ENCODE measurements around the gene NKX1-1.
"Not testable (repeated sequence)": the region's sequence is repeated elsewhere in the genome, so short reads cannot be mapped to it uniquely, and the experiment has no call there.

The NKX1-1 gene

DNA sequence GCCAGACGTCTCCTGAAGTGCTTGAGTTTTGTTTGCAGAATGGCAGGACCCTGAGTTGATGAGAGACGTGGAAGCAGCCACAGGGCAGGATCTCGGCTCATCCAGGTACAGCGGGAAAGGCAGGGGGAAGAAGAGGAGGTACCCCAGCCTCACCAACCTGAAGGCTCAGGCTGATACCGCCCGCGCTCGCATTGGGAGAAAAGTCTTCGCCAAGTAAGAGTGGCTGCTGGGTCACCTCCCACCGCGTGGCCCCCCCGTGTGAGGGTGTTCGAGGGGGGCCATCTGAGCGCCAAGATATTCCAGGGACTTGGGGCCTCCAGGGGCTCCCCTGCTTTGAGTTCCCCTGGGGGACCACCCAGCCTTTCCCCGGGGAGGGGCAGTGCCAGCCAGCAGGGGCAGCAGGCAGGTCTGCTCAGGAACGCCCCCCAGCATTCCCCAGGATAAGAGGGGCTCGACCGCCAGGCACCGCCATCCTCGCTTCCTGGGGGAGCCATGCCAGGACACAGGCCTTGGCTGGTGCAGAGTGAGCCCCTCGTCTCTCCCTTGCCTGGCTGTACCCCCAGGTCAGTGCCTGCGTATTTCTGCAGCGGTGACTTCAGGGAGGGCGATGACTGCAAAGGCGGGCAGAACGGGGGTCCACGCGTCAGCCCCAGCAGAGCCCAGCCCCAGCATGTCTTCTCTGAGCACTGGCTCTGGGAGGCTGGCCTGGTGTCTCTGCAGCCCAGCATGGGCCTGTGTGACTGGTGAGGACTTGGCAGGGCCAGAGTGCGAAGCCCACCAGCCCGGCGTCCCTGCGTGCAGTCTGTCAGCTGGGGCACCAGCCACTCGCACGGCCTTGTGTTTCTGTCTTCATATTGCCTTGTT, 22.3 kb downstream of the NKX1-1 start:
- no peak for DNase-seq

DNA sequence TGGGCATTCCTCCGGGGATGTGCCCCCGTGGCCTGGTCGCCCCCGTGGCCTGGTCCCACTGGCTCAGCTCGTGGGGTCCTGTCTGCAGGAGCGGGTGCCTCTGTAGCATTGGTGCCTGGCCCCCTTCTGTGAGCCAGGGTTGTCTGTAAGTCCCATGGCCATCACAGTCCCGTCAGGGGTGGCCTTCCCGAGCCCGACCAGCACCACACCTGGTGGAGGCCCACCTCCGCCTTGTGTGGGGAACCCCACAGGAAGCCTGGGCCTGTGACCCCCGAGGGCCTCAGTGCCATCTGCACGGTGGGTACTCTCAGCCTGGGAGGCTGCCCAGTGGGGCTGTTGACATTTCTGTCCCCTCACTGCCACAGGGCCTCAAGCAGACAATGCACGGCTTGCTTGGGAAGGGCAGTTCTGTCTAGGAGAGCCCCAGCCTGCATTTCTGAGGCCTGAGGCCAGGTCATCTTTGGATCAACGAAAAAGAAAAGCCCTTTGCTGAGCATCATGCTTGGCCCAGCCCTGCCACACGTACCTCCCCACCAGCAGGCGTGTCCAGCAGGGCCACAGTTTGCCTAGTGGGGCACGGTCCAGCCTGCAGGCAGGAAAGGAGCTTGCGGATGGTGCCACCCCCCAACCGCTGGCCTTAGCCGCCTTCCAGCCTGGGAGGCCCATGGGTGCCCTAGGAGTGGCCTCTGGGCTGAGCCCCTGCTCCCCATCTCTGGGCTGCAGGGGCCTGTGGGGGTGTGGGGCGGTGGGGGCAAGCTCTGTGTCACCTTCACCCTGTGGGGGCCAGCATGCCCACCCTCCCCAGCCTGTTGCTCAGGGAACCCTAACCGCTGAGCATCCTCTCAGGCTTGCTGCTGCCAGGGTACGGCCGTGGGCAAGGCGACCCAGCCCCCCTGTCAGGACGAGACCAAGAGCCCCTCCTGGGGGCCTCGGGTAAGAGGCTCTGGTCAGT, 23.2 kb downstream of the NKX1-1 start:
- DNase-seq = no peak

GRCh38 chr4:1381944-1382541, 24.2 kb downstream of the NKX1-1 start:
- no peak for DNase-seq

DNA sequence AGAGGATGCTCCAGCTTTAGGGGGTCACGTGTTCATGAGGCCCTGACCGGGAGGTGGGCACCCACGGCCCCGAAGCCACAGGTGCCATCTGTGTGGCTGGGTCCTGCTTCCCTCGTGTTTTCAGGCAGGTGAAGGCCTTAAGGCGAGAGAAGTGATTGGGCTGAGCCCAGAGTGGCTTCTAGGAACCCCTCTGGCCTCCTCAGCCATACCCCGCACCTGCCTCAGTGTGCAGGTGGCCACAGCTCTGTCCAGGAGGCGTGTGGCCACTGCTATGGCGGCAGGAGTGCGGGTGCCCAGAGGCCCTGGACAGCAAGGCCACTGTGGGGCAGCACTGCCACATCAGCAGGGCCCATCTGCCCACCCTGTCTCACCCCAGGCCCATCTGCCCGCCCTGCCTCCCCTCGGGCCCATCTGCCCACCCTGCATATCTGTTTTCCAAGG, 25.0 kb downstream of the NKX1-1 start:
- DNase-seq = no peak

- DNase-seq = no peak
Observed at GRCh38 chr4:1380368-1381151, 25.7 kb downstream of the NKX1-1 start.

- DNase-seq = no peak
Observed at GRCh38 chr4:1379801-1380331, 26.4 kb downstream of the NKX1-1 start.

DNA sequence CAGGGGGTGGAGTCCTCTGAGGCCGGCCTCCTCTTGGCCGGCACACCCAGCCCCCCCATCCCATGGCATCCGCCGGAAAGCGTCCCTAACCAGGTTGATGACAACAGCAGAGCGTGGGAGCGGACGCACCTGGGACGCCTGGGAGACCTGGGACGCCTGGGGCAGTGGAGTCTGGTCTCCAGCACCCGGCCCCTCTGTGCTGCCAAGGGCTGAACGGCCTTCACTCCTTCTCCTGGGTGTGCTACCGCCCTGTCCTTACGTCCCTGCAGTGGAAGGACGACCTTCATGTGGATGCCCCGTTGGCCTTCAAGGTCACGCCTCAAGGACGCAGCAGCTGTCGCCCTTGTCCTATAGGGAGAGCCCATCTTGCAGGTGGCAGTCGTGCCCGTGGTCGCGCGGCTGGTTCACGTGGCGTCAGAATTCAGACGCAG, 26.9 kb downstream of the NKX1-1 start:
- DNase-seq = no peak

GRCh38 chr4:1378559-1379231, 27.5 kb downstream of the NKX1-1 start:
- DNase-seq = no peak

DNA sequence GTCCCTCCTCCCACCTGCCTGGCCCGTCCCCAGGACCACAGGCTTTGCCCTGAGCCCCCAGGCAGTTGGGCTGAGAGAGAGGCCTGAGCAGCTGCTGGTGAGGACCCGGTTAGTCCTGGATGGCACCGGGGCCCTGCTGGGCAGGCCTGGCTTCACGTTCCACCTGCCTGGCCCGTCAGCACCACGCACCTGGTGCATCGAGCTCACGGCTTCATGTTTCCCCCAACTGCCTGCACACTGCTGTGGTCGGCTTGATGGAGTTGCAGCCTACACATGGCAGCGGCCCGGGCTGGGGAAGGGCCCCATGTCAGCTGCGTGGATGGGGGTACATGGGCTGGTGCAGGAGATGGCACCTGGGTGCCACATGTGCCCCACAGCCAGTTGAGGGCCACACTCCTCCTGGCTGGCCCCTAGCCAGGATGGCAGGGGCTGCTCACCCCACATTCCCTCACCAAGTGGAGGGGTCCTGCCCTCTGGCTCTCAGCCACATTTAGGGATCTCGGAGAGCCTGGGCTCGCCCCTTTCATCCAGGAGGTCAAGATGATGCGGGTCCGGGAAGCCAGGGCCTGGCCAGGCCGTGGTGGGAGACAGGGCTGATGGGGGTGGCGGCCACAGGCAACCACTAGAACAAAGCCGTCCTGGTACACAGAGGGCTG, 28.5 kb downstream of the NKX1-1 start:
- no peak for DNase-seq

GRCh38 chr4:1376841-1377605, 29.2 kb downstream of the NKX1-1 start:
- DNase-seq = no peak

- DNase-seq = no peak
Observed at GRCh38 chr4:1376391-1376840, 29.8 kb downstream of the NKX1-1 start.

DNA sequence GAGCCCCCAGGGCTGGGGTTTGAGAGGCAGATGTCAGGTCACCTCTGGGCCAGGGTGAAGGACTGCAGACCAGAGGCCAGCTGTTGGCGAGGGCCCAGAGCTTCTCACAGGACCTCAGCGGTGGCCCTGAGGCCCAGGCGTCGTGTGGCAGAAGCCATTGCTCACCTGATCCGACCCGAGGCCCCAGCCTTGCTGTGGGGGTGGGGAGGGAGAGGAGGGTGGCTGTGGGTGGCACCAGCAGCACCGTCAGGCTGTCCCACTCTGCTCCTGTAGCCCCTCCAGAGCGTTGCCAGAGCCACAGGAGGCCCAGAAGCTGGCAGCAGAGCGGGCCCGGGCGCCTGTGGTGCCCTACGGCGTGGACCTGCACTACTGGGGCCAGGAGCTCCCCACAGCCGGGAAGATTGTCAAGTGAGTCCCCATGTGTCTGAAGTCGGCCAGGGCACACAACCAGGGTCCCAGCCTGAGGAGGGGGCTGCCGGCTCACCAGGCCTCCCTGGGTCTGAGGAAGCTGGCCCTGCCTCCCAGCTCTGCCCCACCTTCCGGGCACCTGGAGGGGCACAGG, 30.4 kb downstream of the NKX1-1 start:
- DNase-seq = no peak

DNA sequence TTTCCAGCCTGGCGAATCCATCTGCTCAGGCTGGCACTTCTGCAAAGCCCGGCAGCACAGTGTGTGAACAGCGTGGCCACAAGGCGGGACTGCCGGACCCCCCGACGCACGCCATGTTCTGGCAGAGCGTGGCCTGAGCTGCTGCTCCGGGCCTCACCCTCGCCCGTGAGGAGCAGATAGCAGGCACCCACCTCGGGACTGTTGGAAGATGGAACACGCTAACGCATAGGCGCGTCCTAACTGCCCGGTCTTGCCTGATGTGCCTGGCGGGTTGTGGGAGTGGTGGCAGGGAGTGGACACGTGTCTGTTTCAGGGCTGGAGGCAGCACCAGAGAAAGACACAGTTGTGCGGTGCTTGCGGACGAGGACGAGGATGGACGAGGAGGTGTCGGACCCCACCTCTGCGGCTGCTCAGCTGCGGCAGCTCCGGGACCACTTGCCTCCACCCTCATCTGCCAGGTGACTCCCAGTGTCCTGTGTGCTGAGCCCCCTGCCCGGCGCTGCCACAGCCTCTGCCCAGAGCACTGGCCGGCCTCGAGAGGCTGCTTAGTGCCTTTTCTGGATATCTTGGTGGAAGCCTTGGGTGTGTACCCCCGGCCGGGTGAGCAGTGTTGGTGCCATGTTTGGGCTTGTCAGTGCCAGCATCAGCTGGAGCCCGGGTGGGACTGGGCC, 31.1 kb downstream of the NKX1-1 start:
- no peak for DNase-seq

DNA sequence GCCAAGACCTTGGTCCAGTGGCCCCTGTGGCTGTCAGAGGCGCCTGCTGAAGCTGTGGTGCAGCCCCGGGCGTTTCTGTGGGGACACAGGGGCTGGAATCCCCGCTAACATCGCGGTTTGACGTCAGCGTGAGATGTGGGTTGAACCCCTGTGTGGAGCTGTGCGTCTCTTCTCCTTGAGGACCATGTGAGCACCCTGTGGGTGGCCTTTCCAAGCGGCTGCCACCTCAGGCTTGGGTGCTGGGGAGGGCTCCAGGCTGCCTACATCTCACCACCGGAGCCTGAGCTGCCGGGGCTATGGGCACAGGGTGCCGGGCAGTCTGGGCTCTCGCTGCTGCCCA, 31.6 kb downstream of the NKX1-1 start:
- no peak for DNase-seq

GRCh38 chr4:1373892-1374705, 32.1 kb downstream of the NKX1-1 start:
- no peak for DNase-seq

DNA sequence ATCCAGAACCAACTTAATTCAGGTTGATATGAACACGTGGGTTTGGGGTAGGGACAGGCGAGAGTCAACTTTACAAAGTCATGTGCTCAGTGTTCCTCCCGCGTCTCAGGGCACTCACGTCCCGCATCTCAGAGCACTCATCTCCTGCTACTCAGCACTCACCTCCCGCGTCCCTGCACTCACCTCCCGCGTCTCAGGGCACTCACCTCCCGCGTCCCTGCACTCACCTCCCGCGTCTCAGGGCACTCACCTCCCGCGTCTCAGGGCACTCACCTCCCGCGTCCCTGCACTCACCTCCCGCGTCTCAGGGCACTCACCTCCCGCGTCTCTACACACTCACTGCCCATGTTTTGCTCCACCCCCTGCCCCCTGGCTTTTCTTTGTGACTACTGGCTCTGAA, 33.7 kb downstream of the NKX1-1 start:
- DNase-seq = not testable (repeated sequence)

DNA sequence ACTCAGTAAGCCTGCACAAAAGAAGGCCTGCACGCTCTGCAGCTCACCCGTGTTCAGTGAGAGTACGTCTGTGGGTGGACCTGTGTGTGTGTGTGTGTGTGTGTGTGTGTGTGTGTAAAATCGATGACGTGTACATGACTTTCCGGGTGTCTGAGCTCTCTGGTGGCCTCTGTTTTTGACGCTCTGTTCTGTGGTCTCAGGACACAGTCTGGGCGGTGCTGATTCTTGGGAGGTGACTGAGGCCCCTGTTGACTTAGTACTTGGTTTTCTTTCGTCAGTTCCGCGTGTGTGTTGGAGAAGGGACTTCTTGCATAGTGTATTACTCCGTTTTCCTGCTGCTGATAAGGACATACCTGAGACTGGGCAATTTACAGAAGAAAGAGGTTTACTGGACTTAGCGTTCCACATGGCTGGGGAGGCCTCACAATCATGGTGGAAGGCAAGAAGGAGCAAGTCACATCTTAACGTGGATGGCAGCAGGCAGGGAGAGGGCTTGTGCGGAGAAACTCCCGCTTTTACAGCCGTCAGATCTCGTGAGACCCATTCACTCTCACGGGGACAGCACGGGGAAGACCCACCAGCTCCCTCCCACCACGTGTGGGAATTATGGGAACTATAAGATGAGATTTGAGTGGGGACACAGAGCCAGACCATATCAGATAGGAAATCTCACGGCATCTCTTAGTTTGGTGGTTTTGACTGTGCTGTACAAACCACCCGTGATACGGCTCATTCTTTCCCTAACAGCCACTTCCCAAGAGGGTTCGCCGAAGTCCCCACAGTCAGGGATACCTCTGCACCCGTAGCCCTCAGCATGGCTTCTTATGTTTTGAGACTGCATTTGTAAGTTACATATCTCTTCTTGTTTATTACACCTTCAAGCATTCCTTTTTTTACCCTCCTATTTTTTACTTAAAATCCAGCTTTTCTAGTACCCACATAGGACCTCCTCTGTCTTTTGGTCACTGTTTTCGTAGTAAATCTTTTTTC, 34.8 kb downstream of the NKX1-1 start:
- no peak for DNase-seq

Data from Kasumi-1 (cell line).